ENCODE results near the gene SFPQ. TPM values are rescaled to one million over a fixed set of nuclear protein-coding genes. Genes with fewer than 3 reads are reported as not detected.

SFPQ gene
- total RNA-seq, 1 donor from 2014 or later = 147 TPM

- no peaks in the 10 kb centered on the region for H3K36me3 ChIP-seq (ENCODE audit: control insufficient read depth, insufficient read depth, low read length)
- FAIRE-seq (no peak), DNase-seq (ENCODE audit: low read depth) (no peak)
- no peaks in the 10 kb centered on the region for H3K27me3 ChIP-seq (ENCODE audit: control insufficient read depth, insufficient read depth, low read length)
- H3K4me3 ChIP-seq (ENCODE audit: low read depth, low read length) = no peak overlapping the region
- TF ChIP-seq CTCF (IDR thresholded peaks at IDR 0.05; ENCODE audit: insufficient read depth, low read length, severe bottlenecking) = no peak
Measured at GRCh38 chr1:35222322-35223083, 29.6 kb upstream of the SFPQ start.

GRCh38 chr1:35220976-35221375 is 28.0 kb upstream of the SFPQ start:
- H3K4me3 ChIP-seq (ENCODE audit: low read depth, low read length) = no peak overlapping the region
- H3K27me3 ChIP-seq (ENCODE audit: control insufficient read depth, insufficient read depth, low read length) = no peaks in the 10 kb centered on the region
- DNase-seq (ENCODE audit: low read depth) (peak; percentile 18), FAIRE-seq (no peak)
- H3K36me3 ChIP-seq (ENCODE audit: control insufficient read depth, insufficient read depth, low read length) = no peaks in the 10 kb centered on the region
- peak; percentile 33 for TF ChIP-seq CTCF (IDR thresholded peaks at IDR 0.05; ENCODE audit: insufficient read depth, low read length, severe bottlenecking)

- no peak for DNase-seq (ENCODE audit: low read depth)
- no peak for TF ChIP-seq CTCF (IDR thresholded peaks at IDR 0.05; ENCODE audit: insufficient read depth, low read length, severe bottlenecking)
- Histone ChIP-seq H3K36me3 (ENCODE audit: control insufficient read depth, insufficient read depth, low read length) (no peaks in the 10 kb centered on the region), H3K27me3 (ENCODE audit: control insufficient read depth, insufficient read depth, low read length) (no peaks in the 10 kb centered on the region), H3K4me3 (ENCODE audit: low read depth, low read length) (no peak overlapping the region)
- no peak for FAIRE-seq
Measured at GRCh38 chr1:35215346-35215745, 22.4 kb upstream of the SFPQ start.

GRCh38 chr1:35211120-35211414 is 18.1 kb upstream of the SFPQ start:
- Histone ChIP-seq H3K4me3 (ENCODE audit: low read depth, low read length) (no peak overlapping the region), H3K36me3 (ENCODE audit: control insufficient read depth, insufficient read depth, low read length) (no peaks in the 10 kb centered on the region), H3K27me3 (ENCODE audit: control insufficient read depth, insufficient read depth, low read length) (no peaks in the 10 kb centered on the region)
- no peak for TF ChIP-seq CTCF (IDR thresholded peaks at IDR 0.05; ENCODE audit: insufficient read depth, low read length, severe bottlenecking)
- DNase-seq (ENCODE audit: low read depth) (no peak), FAIRE-seq (no peak)

- FAIRE-seq = no peak
- Histone ChIP-seq H3K4me3 (ENCODE audit: low read depth, low read length) (no peak overlapping the region), H3K27me3 (ENCODE audit: control insufficient read depth, insufficient read depth, low read length) (no peaks in the 10 kb centered on the region), H3K36me3 (ENCODE audit: control insufficient read depth, insufficient read depth, low read length) (no peaks in the 10 kb centered on the region)
- DNase-seq (ENCODE audit: low read depth) = no peak
- no peak for TF ChIP-seq CTCF (IDR thresholded peaks at IDR 0.05; ENCODE audit: insufficient read depth, low read length, severe bottlenecking)
Measured at GRCh38 chr1:35210321-35211119, 17.6 kb upstream of the SFPQ start.

Data from bronchial epithelial cell (primary cell).